ENCODE data around the gene OGFOD2. TPM values are rescaled to one million over a fixed set of nuclear protein-coding genes. Genes with fewer than 3 reads are reported as not detected.

Gene OGFOD2
- total and polyA plus RNA-seq, 2 of the 13 experiments (the other 11 are each of a cell fraction or from before 2014, with no cell fraction given): 13.2 to 14.6 TPM

DNA sequence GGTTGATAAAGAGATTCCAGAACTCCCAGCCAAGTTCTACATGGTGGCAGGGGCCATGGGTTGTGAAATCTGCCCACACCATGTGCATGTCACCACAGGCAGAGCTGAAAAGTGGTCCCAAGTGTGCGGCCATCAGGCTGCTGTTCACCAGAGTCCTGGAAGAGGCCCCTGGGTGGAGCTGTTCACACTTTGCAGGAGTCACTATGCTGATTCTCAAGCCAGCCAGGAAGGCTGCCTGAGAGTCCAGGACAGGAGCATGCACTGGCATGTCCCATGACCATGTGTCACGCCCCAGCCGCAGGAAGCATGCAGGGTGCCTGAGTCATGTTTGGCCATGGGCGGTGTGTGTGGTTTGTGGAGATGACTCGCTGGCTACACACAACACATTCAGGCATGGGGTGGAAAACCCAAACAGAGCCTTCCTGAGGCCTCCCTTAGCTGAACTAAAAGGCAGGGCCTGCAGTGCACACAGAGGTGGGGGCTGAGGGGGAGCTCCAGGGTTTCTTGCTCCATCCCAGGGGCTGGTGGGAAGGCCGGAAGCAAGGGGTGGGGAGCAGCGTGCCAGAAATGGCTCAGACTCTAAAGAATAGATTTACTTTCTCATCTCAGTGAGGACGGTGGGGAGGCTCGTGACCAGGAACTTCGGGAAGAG lies 28.2 kb upstream of the OGFOD2 start (continued):
- TF ChIP-seq ETV5 (CRISPR knock-in tag; IDR thresholded peaks at IDR 0.05; ENCODE audit: borderline replicate concordance) (0 out of 2 replicates have a peak, but pooled peaks have one; percentile 18), SMC3 (IDR thresholded peaks at IDR 0.05; ENCODE audit: low read length) (no peak), ZNF556 (CRISPR knock-in tag; IDR thresholded peaks at IDR 0.05; ENCODE audit: borderline replicate concordance) (no peak), ZNF574 (CRISPR knock-in tag; IDR thresholded peaks at IDR 0.05) (no peak), MTA3 (CRISPR knock-in tag; IDR thresholded peaks at IDR 0.05) (no peak), ZNF749 (CRISPR knock-in tag; IDR thresholded peaks at IDR 0.05; ENCODE audit: borderline replicate concordance) (no peak), KMT2A (CRISPR knock-in tag; IDR thresholded peaks at IDR 0.05) (no peak), ZMAT3 (CRISPR knock-in tag; conservative IDR thresholded peaks at IDR 0.05) (no peak), HMG20B (CRISPR knock-in tag; conservative IDR thresholded peaks at IDR 0.05) (no peak), SCMH1 (CRISPR knock-in tag; IDR thresholded peaks at IDR 0.05; ENCODE audit: borderline replicate concordance) (no peak), ELF3 (CRISPR knock-in tag; IDR thresholded peaks at IDR 0.05) (peak; percentile 19; the same call in 1 of the 2 replicates), ASH2L (IDR thresholded peaks at IDR 0.05; ENCODE audit: insufficient read length, low read depth, low read length) (no peak), HHEX (CRISPR knock-in tag; IDR thresholded peaks at IDR 0.05) (no peak), ZNF225 (CRISPR knock-in tag; IDR thresholded peaks at IDR 0.05) (no peak), SMARCC2 (IDR thresholded peaks at IDR 0.05) (no peak), MYC (CRISPR knock-in tag; IDR thresholded peaks at IDR 0.05; ENCODE audit: borderline replicate concordance) (peak; percentile 26; the same call in 1 of the 2 replicates), MEF2D (CRISPR knock-in tag; IDR thresholded peaks at IDR 0.05) (no peak), ZNF484 (CRISPR knock-in tag; IDR thresholded peaks at IDR 0.05; ENCODE audit: borderline replicate concordance, low read depth) (no peak), ZNF724P (CRISPR knock-in tag; IDR thresholded peaks at IDR 0.05; ENCODE audit: borderline replicate concordance) (no peak), ZFP37 (CRISPR knock-in tag; IDR thresholded peaks at IDR 0.05; ENCODE audit: borderline replicate concordance) (no peak), NFKBIZ (CRISPR knock-in tag; IDR thresholded peaks at IDR 0.05) (no peak), YEATS4 (CRISPR knock-in tag; IDR thresholded peaks at IDR 0.05; ENCODE audit: borderline replicate concordance) (no peak), ZNF180 (CRISPR knock-in tag; IDR thresholded peaks at IDR 0.05; ENCODE audit: borderline replicate concordance, low read depth) (no peak), PRPF4 (IDR thresholded peaks at IDR 0.05; ENCODE audit: low read depth, low read length, poor library complexity, severe bottlenecking) (no peak), ZEB1 (IDR thresholded peaks at IDR 0.05; ENCODE audit: insufficient replicate concordance, low read depth) (no peak)
- TF ChIP-seq, protein P1, sequence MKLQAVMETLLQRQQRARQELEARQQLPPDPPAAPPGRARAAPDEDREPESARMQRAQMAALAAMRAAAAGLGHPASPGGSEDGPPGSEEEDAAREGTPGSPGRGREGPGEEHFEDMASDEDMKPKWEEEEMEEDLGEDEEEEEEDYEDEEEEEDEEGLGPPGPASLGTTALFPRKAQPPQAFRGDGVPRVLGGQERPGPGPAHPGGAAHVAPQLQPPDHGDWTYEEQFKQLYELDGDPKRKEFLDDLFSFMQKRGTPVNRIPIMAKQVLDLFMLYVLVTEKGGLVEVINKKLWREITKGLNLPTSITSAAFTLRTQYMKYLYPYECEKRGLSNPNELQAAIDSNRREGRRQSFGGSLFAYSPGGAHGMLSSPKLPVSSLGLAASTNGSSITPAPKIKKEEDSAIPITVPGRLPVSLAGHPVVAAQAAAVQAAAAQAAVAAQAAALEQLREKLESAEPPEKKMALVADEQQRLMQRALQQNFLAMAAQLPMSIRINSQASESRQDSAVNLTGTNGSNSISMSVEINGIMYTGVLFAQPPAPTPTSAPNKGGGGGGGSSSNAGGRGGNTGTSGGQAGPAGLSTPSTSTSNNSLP (IDR thresholded peaks at IDR 0.05; ENCODE audit: low read depth, low read length): no peak
- TF ChIP-seq, protein P2, sequence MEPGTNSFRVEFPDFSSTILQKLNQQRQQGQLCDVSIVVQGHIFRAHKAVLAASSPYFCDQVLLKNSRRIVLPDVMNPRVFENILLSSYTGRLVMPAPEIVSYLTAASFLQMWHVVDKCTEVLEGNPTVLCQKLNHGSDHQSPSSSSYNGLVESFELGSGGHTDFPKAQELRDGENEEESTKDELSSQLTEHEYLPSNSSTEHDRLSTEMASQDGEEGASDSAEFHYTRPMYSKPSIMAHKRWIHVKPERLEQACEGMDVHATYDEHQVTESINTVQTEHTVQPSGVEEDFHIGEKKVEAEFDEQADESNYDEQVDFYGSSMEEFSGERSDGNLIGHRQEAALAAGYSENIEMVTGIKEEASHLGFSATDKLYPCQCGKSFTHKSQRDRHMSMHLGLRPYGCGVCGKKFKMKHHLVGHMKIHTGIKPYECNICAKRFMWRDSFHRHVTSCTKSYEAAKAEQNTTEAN (CRISPR knock-in tag; conservative IDR thresholded peaks at IDR 0.05): no peak

All from HepG2 (cell line).